Lung (tissue), 12 donors: ENCODE data around the gene TTC8. TPM values are rescaled to one million over a fixed set of nuclear protein-coding genes. Genes with fewer than 3 reads are reported as not detected.
A peak's percentile ranks its signal among the peaks of the same experiment; 100 is the strongest.

ENCODE experiments used
- ATAC-seq: fragments of 200-7000 bp; cut with Tn5 transposase; one replicate; pipeline ENCODE4 v1.9.1; 2020; ENCODE audit warnings: moderate number of reproducible peaks; ENCODE audit not compliant: insufficient read depth, low FRiP score
- DNase-seq, 3 donors: peaks; one replicate each; pipeline ENCODE4 v3.0.0-alpha.2; 2013 to 2017
- H3K27ac ChIP-seq, 2 donors: one replicate each; pipeline ENCODE4 v1.5.1; 2013; ENCODE audit warnings: mild to moderate bottlenecking in 2 of 2, moderate library complexity in 2 of 2, control low read depth in 1 of 2, inconsistent platforms in 1 of 2, low read depth in 1 of 2, low read length in 1 of 2
- H3K27me3 ChIP-seq, 3 donors: one replicate each; pipeline ENCODE4 v1.5.1; 2013; ENCODE audit warnings: low read length in 2 of 3; ENCODE audit not compliant: control insufficient read depth in 3 of 3, insufficient read depth in 3 of 3
- H3K36me3 ChIP-seq, 4 donors: one replicate each; pipeline ENCODE4 v1.5.1; 2013; ENCODE audit warnings: low read length in 4 of 4, mild to moderate bottlenecking in 1 of 4, moderate library complexity in 1 of 4; ENCODE audit not compliant: control insufficient read depth in 4 of 4, insufficient read depth in 4 of 4
- H3K4me1 ChIP-seq, 5 donors: one replicate each; pipeline ENCODE4 v1.5.1; 2013; ENCODE audit warnings: low read length in 5 of 5, mild to moderate bottlenecking in 2 of 5, moderate library complexity in 1 of 5; ENCODE audit not compliant: control insufficient read depth in 5 of 5, insufficient read depth in 5 of 5
- H3K4me3 ChIP-seq: one replicate; pipeline ENCODE4 v1.5.1; 2013; ENCODE audit warnings: mild to moderate bottlenecking, control low read depth, moderate library complexity
- H3K9ac ChIP-seq, 2 donors: one replicate each; pipeline ENCODE4 v1.5.1; 2013; ENCODE audit warnings: low read length in 2 of 2, control low read depth in 1 of 2; ENCODE audit not compliant: insufficient read depth in 1 of 2
- H3K9me3 ChIP-seq, 4 donors: one replicate each; pipeline ENCODE4 v1.5.1; 2013; ENCODE audit warnings: low read length in 3 of 4, mild to moderate bottlenecking in 1 of 4, moderate library complexity in 1 of 4; ENCODE audit not compliant: control insufficient read depth in 4 of 4, insufficient read depth in 3 of 4
- WGBS, 2 donors: extraction: QIAGEN DNeasy Blood & Tissue Kit; methylation state at CpG; one replicate each; pipeline ENCODE4 v1.1.7; 2013; 5-methylcytosine and 5-hydroxymethylcytosine counted together
- polyA plus RNA-seq, 2 donors: library from polyadenylated mRNA; stranded (reverse); fragments of 200-250 nt; gene quantifications; one replicate each; pipeline ENCODE4 v1.2.1, GENCODE V29; 2013
- total RNA-seq, 2 donors: library from RNA; depleted of rRNA in 1 of 2; stranded (reverse); fragments of >200 nt in 1 of 2; gene quantifications; one replicate each; pipeline ENCODE4 v1.2.1, GENCODE V29; 2014 to 2021
- TF ChIP-seq, protein P1 (sequence below): IDR thresholded peaks from 2 replicates; pipeline ENCODE4 v1.5.1; 2012; ENCODE audit warnings: mild to moderate bottlenecking; ENCODE audit errors: control extremely low read depth, extremely low read depth
- donor health status: control.
- donor health status: control.
- donor health status: Bipolar disorder and iron deficiency.
- donor health status: healthy.
- donor health status: DM: yes; HTN: yes; CAD: no.

The TTC8 gene
- total and polyA plus RNA-seq, 4 donors = 9.6 to 29.8 (median 16.0) TPM

DNA sequence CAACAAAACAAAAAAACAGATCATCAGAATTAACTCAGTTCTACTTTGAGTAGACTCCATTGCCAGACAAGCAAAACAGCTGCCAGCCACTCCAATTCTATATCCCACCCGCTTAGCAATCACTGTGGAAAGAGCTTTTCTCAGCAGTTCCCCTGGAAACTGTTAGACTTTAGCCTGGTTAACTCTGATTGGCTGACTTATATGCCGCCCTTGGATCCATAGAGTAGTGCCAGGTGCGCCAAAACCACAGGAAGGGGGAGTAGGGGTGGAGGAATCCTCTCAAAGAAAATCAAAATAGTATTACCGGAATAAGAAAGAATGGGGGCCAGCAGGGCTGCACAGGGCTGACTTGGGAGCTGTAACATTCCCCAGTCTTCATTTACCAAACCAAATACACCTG is 26.3 kb upstream of the TTC8 start:
- DNase-seq = peak in 1 of 3 donors; percentile 2
- 58 to 69% methylated on average over 4 of the region's 4 CpGs for WGBS, 2 donors

DNA sequence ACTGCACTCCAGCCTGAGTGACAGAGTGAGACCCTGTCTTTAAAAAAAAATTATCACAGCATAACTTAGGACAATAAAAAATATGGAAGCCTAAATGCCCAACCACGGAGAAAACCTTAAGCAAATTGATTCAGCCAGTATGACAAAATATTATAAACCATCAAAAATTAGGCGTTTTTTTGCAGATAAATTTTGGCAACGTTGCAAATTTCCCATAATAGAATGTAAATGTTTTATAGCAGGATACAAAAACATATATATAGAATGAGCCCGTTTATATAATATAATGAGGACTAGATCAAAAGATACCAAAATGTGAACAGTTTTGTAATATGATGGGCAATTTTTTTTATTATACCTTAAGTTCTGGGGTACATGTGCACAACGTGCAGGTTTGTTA is 24.9 kb upstream of the TTC8 start:
- DNase-seq = no peak
- Histone ChIP-seq H3K4me1 (no peaks in the 10 kb centered on the region), H3K36me3 (no peaks in the 10 kb centered on the region), H3K4me3 (no peak overlapping the region), H3K9me3 (peaks cover 0 to 4% (median 0%) of the 10 kb centered on the region in 4 donors), H3K27ac (no peak overlapping the region), H3K27me3 (no peaks in the 10 kb centered on the region), H3K9ac (no peak overlapping the region)
- no peak for ATAC-seq
- TF ChIP-seq, protein P1, sequence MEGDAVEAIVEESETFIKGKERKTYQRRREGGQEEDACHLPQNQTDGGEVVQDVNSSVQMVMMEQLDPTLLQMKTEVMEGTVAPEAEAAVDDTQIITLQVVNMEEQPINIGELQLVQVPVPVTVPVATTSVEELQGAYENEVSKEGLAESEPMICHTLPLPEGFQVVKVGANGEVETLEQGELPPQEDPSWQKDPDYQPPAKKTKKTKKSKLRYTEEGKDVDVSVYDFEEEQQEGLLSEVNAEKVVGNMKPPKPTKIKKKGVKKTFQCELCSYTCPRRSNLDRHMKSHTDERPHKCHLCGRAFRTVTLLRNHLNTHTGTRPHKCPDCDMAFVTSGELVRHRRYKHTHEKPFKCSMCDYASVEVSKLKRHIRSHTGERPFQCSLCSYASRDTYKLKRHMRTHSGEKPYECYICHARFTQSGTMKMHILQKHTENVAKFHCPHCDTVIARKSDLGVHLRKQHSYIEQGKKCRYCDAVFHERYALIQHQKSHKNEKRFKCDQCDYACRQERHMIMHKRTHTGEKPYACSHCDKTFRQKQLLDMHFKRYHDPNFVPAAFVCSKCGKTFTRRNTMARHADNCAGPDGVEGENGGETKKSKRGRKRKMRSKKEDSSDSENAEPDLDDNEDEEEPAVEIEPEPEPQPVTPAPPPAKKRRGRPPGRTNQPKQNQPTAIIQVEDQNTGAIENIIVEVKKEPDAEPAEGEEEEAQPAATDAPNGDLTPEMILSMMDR = no peak
- 80 to 85% methylated on average over 5 of the region's 5 CpGs for WGBS, 2 donors

More for the DNA sequence above, 26.3 kb upstream of the TTC8 start:
- H3K27me3 ChIP-seq = peaks cover 0 to 4% (median 2%) of the 10 kb centered on the region in 3 donors
- H3K36me3 ChIP-seq = no peaks in the 10 kb centered on the region
- ATAC-seq = no peak
- H3K9ac ChIP-seq = no peak overlapping the region
- TF ChIP-seq, protein P1 = no peak
- peaks cover 0 to 3% (median 0%) of the 10 kb centered on the region in 5 donors for H3K4me1 ChIP-seq
- no peak overlapping the region for H3K4me3 ChIP-seq
- H3K27ac ChIP-seq = no peak overlapping the region
- H3K9me3 ChIP-seq = no peaks in the 10 kb centered on the region

DNA sequence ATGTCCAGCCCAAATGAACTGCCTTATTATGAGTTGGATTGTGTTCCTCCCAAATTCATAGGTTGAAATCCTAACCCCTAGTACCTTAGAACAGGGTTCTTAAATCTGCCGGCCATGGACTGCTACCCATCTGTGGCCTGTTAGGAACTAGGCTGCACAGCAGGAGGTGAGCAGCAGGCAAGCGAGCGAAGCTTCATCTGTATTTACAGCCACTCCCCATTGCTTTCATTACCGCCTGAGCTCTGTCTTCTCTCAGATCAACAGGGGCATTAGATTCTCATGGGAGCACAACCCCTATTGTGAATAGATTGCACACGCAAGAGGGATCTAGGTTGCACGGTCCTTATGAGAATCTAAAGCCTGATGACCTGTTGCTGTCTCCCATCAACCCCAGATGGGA is 21.9 kb upstream of the TTC8 start:
- 88 to 90% methylated on average over 6 of the region's 6 CpGs for WGBS, 2 donors
- H3K27ac ChIP-seq = no peak overlapping the region
- no peak overlapping the region for H3K4me3 ChIP-seq
- peaks cover 0 to 4% (median 0%) of the 10 kb centered on the region in 4 donors for H3K9me3 ChIP-seq
- no peaks in the 10 kb centered on the region for H3K36me3 ChIP-seq
- TF ChIP-seq, protein P1 = no peak
- no peak for DNase-seq
- no peak for ATAC-seq
- H3K9ac ChIP-seq = no peak overlapping the region
- H3K4me1 ChIP-seq = no peaks in the 10 kb centered on the region
- no peaks in the 10 kb centered on the region for H3K27me3 ChIP-seq

DNA sequence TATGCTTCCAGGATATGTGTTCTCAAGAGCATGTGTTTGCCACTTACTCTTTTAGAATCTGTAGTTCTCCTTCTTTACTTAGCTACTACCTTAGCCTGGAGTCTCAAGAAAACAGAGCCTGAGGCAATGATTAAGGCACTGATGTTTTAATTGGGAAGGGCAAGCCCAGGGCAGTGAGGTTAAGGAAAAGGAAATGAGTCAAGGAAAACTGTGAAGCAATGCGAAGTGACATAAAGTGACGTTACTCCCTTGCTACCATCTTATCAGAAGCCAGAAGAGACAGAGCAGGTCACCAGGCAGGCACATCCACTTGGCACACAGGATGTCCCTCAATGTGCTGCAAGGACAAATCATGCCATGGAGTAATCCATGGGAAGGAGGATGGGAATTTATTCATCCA is 20.4 kb upstream of the TTC8 start:
- TF ChIP-seq, protein P1 = no peak
- DNase-seq (no peak), ATAC-seq (no peak)
- H3K4me3 ChIP-seq = no peak overlapping the region
- H3K27ac ChIP-seq = no peak overlapping the region
- peaks cover 0 to 4% (median 2%) of the 10 kb centered on the region in 4 donors for H3K9me3 ChIP-seq
- no peaks in the 10 kb centered on the region for H3K36me3 ChIP-seq
- no peaks in the 10 kb centered on the region for H3K4me1 ChIP-seq
- H3K27me3 ChIP-seq = no peaks in the 10 kb centered on the region
- H3K9ac ChIP-seq = no peak overlapping the region
- WGBS, 2 donors = 41 to 55% methylated on average over 2 of the region's 2 CpGs
